ENCODE measurements around the gene SUN3.

Gene SUN3

GRCh38 chr7:47967708-47968107 lies 61.2 kb downstream of the SUN3 start:
- Histone ChIP-seq H3K27ac (no peak overlapping the region), H3K9me3 (no peaks in the 10 kb centered on the region), H3K36me3 (peaks cover 72% of the 10 kb centered on the region), H3K27me3 (no peaks in the 10 kb centered on the region), H3K4me2 (no peak overlapping the region), H3K9ac (no peak overlapping the region), H4K20me1 (no peaks in the 10 kb centered on the region; the same call in 1 of the 2 replicates), H3K4me1 (peaks cover 22% of the 10 kb centered on the region; the same call in 1 of the 2 replicates), H3K4me3 (no peak overlapping the region)
- TF ChIP-seq Cebpa-rat (IDR thresholded peaks at IDR 0.05): no peak

- H3K4me3 ChIP-seq: no peak overlapping the region
- no peak overlapping the region for H3K9ac ChIP-seq
- peaks cover 22% of the 10 kb centered on the region; the same call in 1 of the 2 replicates for H3K4me1 ChIP-seq
- no peak overlapping the region for H3K27ac ChIP-seq
- no peaks in the 10 kb centered on the region for H3K27me3 ChIP-seq
- peaks cover 72% of the 10 kb centered on the region for H3K36me3 ChIP-seq
- no peak overlapping the region for H3K4me2 ChIP-seq
- TF ChIP-seq Cebpa-rat (IDR thresholded peaks at IDR 0.05): no peak
- no peaks in the 10 kb centered on the region; the same call in 1 of the 2 replicates for H4K20me1 ChIP-seq
- no peaks in the 10 kb centered on the region for H3K9me3 ChIP-seq
Measured at GRCh38 chr7:47967123-47967522, 61.8 kb downstream of the SUN3 start.

- Histone ChIP-seq H3K4me3 (no peak overlapping the region), H3K9me3 (peaks cover 8% of the 10 kb centered on the region; the same call in 1 of the 2 replicates), H3K27me3 (no peaks in the 10 kb centered on the region), H3K27ac (no peak overlapping the region), H4K20me1 (no peaks in the 10 kb centered on the region; the same call in 1 of the 2 replicates), H3K4me2 (no peak overlapping the region), H3K9ac (no peak overlapping the region), H3K4me1 (peaks cover 22% of the 10 kb centered on the region; the same call in 1 of the 2 replicates), H3K36me3 (peaks cover 82% of the 10 kb centered on the region)
- TF ChIP-seq Cebpa-rat (IDR thresholded peaks at IDR 0.05): no peak
Measured at GRCh38 chr7:47965456-47965855, 63.5 kb downstream of the SUN3 start.

- Histone ChIP-seq H3K9ac (no peak overlapping the region), H3K9me3 (peaks cover 8% of the 10 kb centered on the region), H3K4me1 (0 out of 2 replicates have a peak, but pooled peaks cover 13% of the 10 kb centered on the region), H3K4me2 (no peak overlapping the region), H4K20me1 (no peaks in the 10 kb centered on the region; the same call in 1 of the 2 replicates), H3K36me3 (peaks cover 78% of the 10 kb centered on the region), H3K27me3 (no peaks in the 10 kb centered on the region), H3K27ac (no peak overlapping the region), H3K4me3 (no peak overlapping the region)
- no peak for TF ChIP-seq Cebpa-rat (IDR thresholded peaks at IDR 0.05)
Measured at GRCh38 chr7:47962262-47962661, 66.6 kb downstream of the SUN3 start.

GRCh38 chr7:47957156-47957555 lies 71.8 kb downstream of the SUN3 start:
- H3K9me3 ChIP-seq: peaks cover 8% of the 10 kb centered on the region
- no peaks in the 10 kb centered on the region for H3K27me3 ChIP-seq
- H4K20me1 ChIP-seq: no peaks in the 10 kb centered on the region; the same call in 1 of the 2 replicates
- H3K27ac ChIP-seq: no peak overlapping the region
- peaks cover 48% of the 10 kb centered on the region for H3K36me3 ChIP-seq
- H3K9ac ChIP-seq: no peak overlapping the region
- no peak overlapping the region for H3K4me3 ChIP-seq
- H3K4me1 ChIP-seq: no peaks in the 10 kb centered on the region
- H3K4me2 ChIP-seq: no peak overlapping the region
- no peak for TF ChIP-seq Cebpa-rat (IDR thresholded peaks at IDR 0.05)

GRCh38 chr7:47956220-47956619 lies 72.7 kb downstream of the SUN3 start:
- Histone ChIP-seq H3K4me2 (no peak overlapping the region), H3K9ac (no peak overlapping the region), H4K20me1 (no peaks in the 10 kb centered on the region; the same call in 1 of the 2 replicates), H3K36me3 (peaks cover 38% of the 10 kb centered on the region), H3K4me1 (no peaks in the 10 kb centered on the region), H3K9me3 (peaks cover 5% of the 10 kb centered on the region; the same call in 1 of the 2 replicates), H3K27me3 (no peaks in the 10 kb centered on the region), H3K4me3 (no peak overlapping the region), H3K27ac (no peak overlapping the region)
- no peak for TF ChIP-seq Cebpa-rat (IDR thresholded peaks at IDR 0.05)

- H3K4me1 ChIP-seq: peaks cover 5% of the 10 kb centered on the region
- H3K27me3 ChIP-seq: no peaks in the 10 kb centered on the region
- no peak overlapping the region for H3K9ac ChIP-seq
- H3K4me3 ChIP-seq: no peak overlapping the region
- H3K27ac ChIP-seq: no peak overlapping the region
- no peaks in the 10 kb centered on the region; the same call in 1 of the 2 replicates for H3K9me3 ChIP-seq
- no peak overlapping the region for H3K4me2 ChIP-seq
- H3K36me3 ChIP-seq: peaks cover 31% of the 10 kb centered on the region
- TF ChIP-seq Cebpa-rat (IDR thresholded peaks at IDR 0.05): no peak
- no peaks in the 10 kb centered on the region; the same call in 1 of the 2 replicates for H4K20me1 ChIP-seq
Measured at GRCh38 chr7:47954231-47954911, 74.5 kb downstream of the SUN3 start.

GRCh38 chr7:47953822-47954221 lies 75.1 kb downstream of the SUN3 start:
- Histone ChIP-seq H3K27ac (no peak overlapping the region), H3K9ac (no peak overlapping the region), H3K9me3 (no peaks in the 10 kb centered on the region; the same call in 1 of the 2 replicates), H4K20me1 (no peaks in the 10 kb centered on the region; the same call in 1 of the 2 replicates), H3K4me1 (peaks cover 5% of the 10 kb centered on the region), H3K4me3 (no peak overlapping the region), H3K36me3 (peaks cover 31% of the 10 kb centered on the region), H3K4me2 (no peak overlapping the region), H3K27me3 (no peaks in the 10 kb centered on the region)
- no peak for TF ChIP-seq Cebpa-rat (IDR thresholded peaks at IDR 0.05)

GRCh38 chr7:47952224-47952623 lies 76.7 kb downstream of the SUN3 start:
- TF ChIP-seq Cebpa-rat (IDR thresholded peaks at IDR 0.05): no peak
- Histone ChIP-seq H3K4me3 (no peak overlapping the region), H4K20me1 (no peaks in the 10 kb centered on the region; the same call in 1 of the 2 replicates), H3K4me2 (no peak overlapping the region), H3K27me3 (no peaks in the 10 kb centered on the region), H3K4me1 (peaks cover 5% of the 10 kb centered on the region), H3K27ac (no peak overlapping the region), H3K9me3 (no peaks in the 10 kb centered on the region), H3K36me3 (peaks cover 21% of the 10 kb centered on the region), H3K9ac (no peak overlapping the region)

- no peak overlapping the region for H3K4me2 ChIP-seq
- H3K4me3 ChIP-seq: no peak overlapping the region
- no peak overlapping the region for H3K27ac ChIP-seq
- no peak overlapping the region for H3K9ac ChIP-seq
- H3K36me3 ChIP-seq: peaks cover 20% of the 10 kb centered on the region
- TF ChIP-seq Cebpa-rat (IDR thresholded peaks at IDR 0.05): no peak
- peaks cover 5% of the 10 kb centered on the region for H3K4me1 ChIP-seq
- H3K9me3 ChIP-seq: no peaks in the 10 kb centered on the region
- H3K27me3 ChIP-seq: no peaks in the 10 kb centered on the region
- H4K20me1 ChIP-seq: no peaks in the 10 kb centered on the region; the same call in 1 of the 2 replicates
Measured at GRCh38 chr7:47951374-47951773, 77.5 kb downstream of the SUN3 start.
